B cell (primary cell): ENCODE data around the gene APOC3. TPM values are rescaled to one million over a fixed set of nuclear protein-coding genes. Genes with fewer than 3 reads are reported as not detected.

Experiments used
- ATAC-seq: fragments of 200-7000 bp; cut with Tn5 transposase; one replicate; pipeline ENCODE4 v1.10.0; 2021; ENCODE audit warnings: low read depth, mild to moderate bottlenecking, moderate number of reproducible peaks, moderate library complexity
- CTCF ChIA-PET: fragments of 350-600 bp; sonication (Branson Sonifier 250); formaldehyde crosslinking; loops from one replicate; lab custom pipeline; 2021; ENCODE audit warnings: antibody characterized with exemption, inconsistent platforms; lab: Charles Lee
- POLR2A ChIA-PET: fragments of 350-600 bp; sonication (Branson Sonifier 250); formaldehyde crosslinking; loops from one replicate; lab custom pipeline; 2021; ENCODE audit warnings: antibody characterized with exemption; lab: Charles Lee
- DNase-seq: peaks from one replicate; pipeline ENCODE4 v3.0.0; 2013
- H2AFZ ChIP-seq: 2 replicates; pipeline ENCODE4 v1.6.1; 2012; ENCODE audit warnings: mild to moderate bottlenecking, low read depth, low read length; ENCODE audit not compliant: insufficient read depth, poor library complexity, severe bottlenecking
- H3K27ac ChIP-seq, 2 donors: 1 replicate in 1 of 2; 2 replicates in 1 of 2; pipeline ENCODE4 v1.5.1; 2012 to 2013; ENCODE audit warnings: low read length in 2 of 2, mild to moderate bottlenecking in 2 of 2, moderate library complexity in 1 of 2
- H3K27me3 ChIP-seq, 4 experiments: fragments of 200-600 bp in 1 of 4; sonication (generic) in 1 of 4; replicated peaks in 1 of 4; 1 replicate in 2 of 4; 2 replicates in 2 of 4; pipeline versions ENCODE4 v1.6.1 to v1.7.0; 2013 to 2016; ENCODE audit warnings: low read length in 3 of 4, mild to moderate bottlenecking in 2 of 4, mixed read lengths in 1 of 4, moderate library complexity in 1 of 4; ENCODE audit not compliant: insufficient read depth in 4 of 4, control insufficient read depth in 3 of 4; ENCODE audit errors: control extremely low read depth in 1 of 4
- H3K36me3 ChIP-seq, 2 experiments: replicated peaks in 1 of 2; 1 replicate in 1 of 2; 2 replicates in 1 of 2; pipeline versions ENCODE4 v1.6.1 to v1.7.1; 2013; ENCODE audit warnings: low read length in 1 of 2; ENCODE audit not compliant: insufficient read depth in 2 of 2, control insufficient read depth in 1 of 2; ENCODE audit errors: control extremely low read depth in 1 of 2, extremely low read depth in 1 of 2
- H3K4me1 ChIP-seq, 2 donors: fragments of 200-600 bp in 1 of 2; sonication (generic) in 1 of 2; 1 replicate in 1 of 2; 2 replicates in 1 of 2; pipeline versions ENCODE4 v1.5.1 to v1.6.1; 2013 to 2017; ENCODE audit warnings: low read length in 2 of 2; ENCODE audit not compliant: control insufficient read depth in 2 of 2, insufficient read depth in 2 of 2
- H3K4me2 ChIP-seq: replicated peaks from 2 replicates; pipeline ENCODE3; 2012; ENCODE audit warnings: mild to moderate bottlenecking, low read depth, low read length; ENCODE audit not compliant: poor library complexity, severe bottlenecking
- H3K4me3 ChIP-seq, 5 experiments: fragments of 200-600 bp in 1 of 5; sonication (generic) in 1 of 5; 1 replicate in 3 of 5; 2 replicates in 2 of 5; pipeline versions ENCODE4 v1.5.1 to v1.7.0; 2011 to 2016; ENCODE audit warnings: low read length in 4 of 5, mild to moderate bottlenecking in 4 of 5, low read depth in 2 of 5, control low read depth in 1 of 5, moderate library complexity in 1 of 5; ENCODE audit not compliant: insufficient read depth in 1 of 5; ENCODE audit errors: control extremely low read depth in 1 of 5, extremely low read depth in 1 of 5
- H3K79me2 ChIP-seq: fragments of 200-600 bp; sonication (generic); one replicate; pipeline ENCODE4 v1.6.0; 2016; ENCODE audit warnings: low read length; ENCODE audit not compliant: control insufficient read depth, insufficient read depth
- H3K9ac ChIP-seq: fragments of 200-600 bp; sonication (generic); 2 replicates; pipeline ENCODE4 v1.6.1; 2017; ENCODE audit warnings: mild to moderate bottlenecking, low read length, moderate library complexity
- H3K9me3 ChIP-seq, 3 donors: one replicate each; pipeline versions ENCODE4 v1.6.1 to v1.7.1; 2013; ENCODE audit warnings: low read length in 2 of 3; ENCODE audit not compliant: control insufficient read depth in 2 of 3, insufficient read depth in 1 of 3; ENCODE audit errors: control extremely low read depth in 1 of 3
- H4K20me1 ChIP-seq: 2 replicates; pipeline ENCODE4 v1.6.0; 2012; ENCODE audit warnings: mild to moderate bottlenecking, low read length; ENCODE audit not compliant: insufficient read depth, control insufficient read depth, poor library complexity, severe bottlenecking
- H3K27ac Mint-ChIP-seq: one replicate; pipeline ENCODE4 v1.8.0; 2021; ENCODE audit warnings: mixed read lengths
- H3K27me3 Mint-ChIP-seq: one replicate; pipeline ENCODE4 v1.8.0; 2021; ENCODE audit warnings: mixed read lengths
- H3K4me1 Mint-ChIP-seq: one replicate; pipeline ENCODE4 v1.8.0; 2021; ENCODE audit warnings: mixed read lengths
- H3K4me3 Mint-ChIP-seq: one replicate; pipeline ENCODE4 v1.8.0; 2021; ENCODE audit warnings: mixed read lengths
- H3K9me3 Mint-ChIP-seq: one replicate; pipeline ENCODE4 v1.8.0; 2022; ENCODE audit warnings: mixed read lengths; ENCODE audit not compliant: insufficient read depth
- CTCF ChIP-seq: fragments of 200-600 bp; IDR thresholded peaks from one replicate; pipeline ENCODE4 v1.8.0; 2022; ENCODE audit warnings: antibody characterized with exemption, mild to moderate bottlenecking
- EZH2 ChIP-seq: IDR thresholded peaks from 2 replicates; pipeline ENCODE4 v1.6.1; 2012; ENCODE audit warnings: borderline replicate concordance, low read depth, mild to moderate bottlenecking, moderate library complexity, low read length; ENCODE audit not compliant: insufficient read depth, poor library complexity, severe bottlenecking
- WGBS: methylation state at CpG from one replicate; pipeline ENCODE4 v1.1.5; 2013; ENCODE audit warnings: missing lambda C conversion rate; ENCODE audit not compliant: insufficient coverage; 5-methylcytosine and 5-hydroxymethylcytosine counted together
- intact Hi-C: fragments of 100-400 bp; cut with micrococcal nuclease; formaldehyde crosslinking; loops from one replicate; pipeline ENCODE4 v1.10.0; 2022
- polyA plus RNA-seq: library from polyadenylated mRNA; depleted of rRNA; stranded (reverse); fragments of >200 nt; gene quantifications from 2 replicates; pipeline ENCODE4 v1.2.3, GENCODE V29; 2012
- total RNA-seq, 2 donors: library from RNA; stranded (reverse); fragments of 120-200 nt in 1 of 2; gene quantifications; 1 replicate in 1 of 2; 2 replicates in 1 of 2; pipeline versions ENCODE4 v1.2.3 to v1.2.4, GENCODE V29; 2013 to 2022

APOC3 gene
- total and polyA plus RNA-seq, 2 donors (not counting 1 experiment from before 2014, with no cell fraction given) = not detected

- Mint-ChIP-seq H3K27ac (no peak overlapping the region), H3K27me3 (no peaks in the 10 kb centered on the region), H3K4me1 (peaks cover 27% of the 10 kb centered on the region), H3K4me3 (no peak overlapping the region), H3K9me3 (no peaks in the 10 kb centered on the region)
- peaks cover 17 to 25% of the 10 kb centered on the region in 2 donors for H3K4me1 ChIP-seq
- no peak overlapping the region for H3K27ac ChIP-seq
- H3K4me3 ChIP-seq = no peak overlapping the region
- H2AFZ ChIP-seq = no peak overlapping the region
- H3K4me2 ChIP-seq = no peak overlapping the region
- peaks cover 13% of the 10 kb centered on the region for H3K79me2 ChIP-seq
- DNase-seq = no peak
- no peaks in the 10 kb centered on the region for H3K27me3 ChIP-seq
- H3K9me3 ChIP-seq = no peaks in the 10 kb centered on the region
- no peak overlapping the region for H3K9ac ChIP-seq
- no peak for TF ChIP-seq EZH2
- no peak for TF ChIP-seq CTCF
- whole genome bisulfite sequencing = 97% methylated on average over 7 of the region's 7 CpGs
- H3K36me3 ChIP-seq = peaks cover 2 to 64% of the 10 kb centered on the region in 2 experiments
- no peak for ATAC-seq
- peaks cover 44% of the 10 kb centered on the region for H4K20me1 ChIP-seq
- CTCF ChIA-PET = interaction anchor here (1.9 kb wide), 1 partner anchor 22 kb away, joined by 4 read pairs; no protein-coding TSS in a partner anchor
- POLR2A ChIA-PET = no interaction called here
- intact Hi-C loops = no loop called here
Measured at GRCh38 chr11:116857936-116858335, 28.2 kb downstream of the APOC3 start.

- Mint-ChIP-seq H3K27ac (no peak overlapping the region), H3K27me3 (no peaks in the 10 kb centered on the region), H3K4me3 (no peak overlapping the region), H3K4me1 (peaks cover 14% of the 10 kb centered on the region), H3K9me3 (no peaks in the 10 kb centered on the region)
- no peak overlapping the region for H2AFZ ChIP-seq
- POLR2A ChIA-PET = no interaction called here
- H3K4me3 ChIP-seq = no peak overlapping the region
- H3K79me2 ChIP-seq = peaks cover under 1% of the 10 kb centered on the region
- ATAC-seq = no peak
- H3K36me3 ChIP-seq = peaks cover 2 to 76% of the 10 kb centered on the region in 2 experiments
- H4K20me1 ChIP-seq = peaks cover 32% of the 10 kb centered on the region
- H3K9ac ChIP-seq = no peak overlapping the region
- DNase-seq = no peak
- no peak overlapping the region for H3K4me2 ChIP-seq
- 97% methylated on average over 8 of the region's 8 CpGs for whole genome bisulfite sequencing
- no peak for TF ChIP-seq EZH2
- no peak for TF ChIP-seq CTCF
- CTCF ChIA-PET = interaction anchor here (1.0 to 1.9 kb wide), 2 partner anchors 19 to 23 kb away, joined by 3 to 4 read pairs; no protein-coding TSS in a partner anchor
- intact Hi-C loops = no loop called here
- H3K9me3 ChIP-seq = no peaks in the 10 kb centered on the region
- H3K27me3 ChIP-seq = no peaks in the 10 kb centered on the region
- H3K4me1 ChIP-seq = peaks cover 5 to 12% of the 10 kb centered on the region in 2 donors
- no peak overlapping the region for H3K27ac ChIP-seq
Measured at GRCh38 chr11:116859175-116859574, 29.5 kb downstream of the APOC3 start.
